ENCODE measurements around the gene RNF10. TPM values are rescaled to one million over a fixed set of nuclear protein-coding genes. Genes with fewer than 3 reads are reported as not detected.
"Not testable (repeated sequence)": the region's sequence is repeated elsewhere in the genome, so short reads cannot be mapped to it uniquely, and the experiment has no call there.

The RNF10 gene
- total and polyA plus RNA-seq, 10 donors, result 101 to 428 (median 227) TPM

- H3K27me3 ChIP-seq (replicated peaks in 1 of 7), result peaks cover 0 to 30% (median 0%) of the 10 kb centered on the region in 7 donors
- intact Hi-C loops (cut with DNase I; ENCODE audit: low total_unique reads), result no loop called here
- no peak for DNase-seq
- H3K4me3 ChIP-seq, result no peak overlapping the region
- no peaks in the 10 kb centered on the region for H3K4me1 ChIP-seq
- H3K27ac ChIP-seq, result no peak overlapping the region
- TF ChIP-seq POLR2AphosphoS5 (IDR thresholded peaks at IDR 0.05) (no peak), POLR2A (IDR thresholded peaks at IDR 0.05) (no peak)
- TF ChIP-seq, protein P1, sequence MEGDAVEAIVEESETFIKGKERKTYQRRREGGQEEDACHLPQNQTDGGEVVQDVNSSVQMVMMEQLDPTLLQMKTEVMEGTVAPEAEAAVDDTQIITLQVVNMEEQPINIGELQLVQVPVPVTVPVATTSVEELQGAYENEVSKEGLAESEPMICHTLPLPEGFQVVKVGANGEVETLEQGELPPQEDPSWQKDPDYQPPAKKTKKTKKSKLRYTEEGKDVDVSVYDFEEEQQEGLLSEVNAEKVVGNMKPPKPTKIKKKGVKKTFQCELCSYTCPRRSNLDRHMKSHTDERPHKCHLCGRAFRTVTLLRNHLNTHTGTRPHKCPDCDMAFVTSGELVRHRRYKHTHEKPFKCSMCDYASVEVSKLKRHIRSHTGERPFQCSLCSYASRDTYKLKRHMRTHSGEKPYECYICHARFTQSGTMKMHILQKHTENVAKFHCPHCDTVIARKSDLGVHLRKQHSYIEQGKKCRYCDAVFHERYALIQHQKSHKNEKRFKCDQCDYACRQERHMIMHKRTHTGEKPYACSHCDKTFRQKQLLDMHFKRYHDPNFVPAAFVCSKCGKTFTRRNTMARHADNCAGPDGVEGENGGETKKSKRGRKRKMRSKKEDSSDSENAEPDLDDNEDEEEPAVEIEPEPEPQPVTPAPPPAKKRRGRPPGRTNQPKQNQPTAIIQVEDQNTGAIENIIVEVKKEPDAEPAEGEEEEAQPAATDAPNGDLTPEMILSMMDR (IDR thresholded peaks at IDR 0.05 in 8 of 11, conservative IDR thresholded peaks at IDR 0.05 in 3 of 11), result no peak
- no peaks in the 10 kb centered on the region for H3K36me3 ChIP-seq
- H3K9me3 ChIP-seq, result no peaks in the 10 kb centered on the region
These were observed 80.7 kb downstream of the RNF10 start for GRCh38 chr12:120614848-120615247.

- H3K27ac ChIP-seq; H3K4me3 ChIP-seq; H3K9me3 ChIP-seq; DNase-seq; H3K4me1 ChIP-seq; intact Hi-C loops (cut with DNase I; ENCODE audit: low total_unique reads); H3K36me3 ChIP-seq: not testable (repeated sequence)
- H3K27me3 ChIP-seq (replicated peaks in 1 of 7), result peaks cover 0 to 42% (median 4%) of the 10 kb centered on the region in 7 donors
- WGBS, 5 donors, result 81 to 93% (median 87%) methylated on average over 3 of the region's 3 CpGs
These were observed 83.0 kb downstream of the RNF10 start for GRCh38 chr12:120617193-120617592.

GRCh38 chr12:120617767-120618166 lies 83.6 kb downstream of the RNF10 start:
- H3K36me3 ChIP-seq; H3K4me3 ChIP-seq; intact Hi-C loops (cut with DNase I; ENCODE audit: low total_unique reads); H3K4me1 ChIP-seq; H3K27ac ChIP-seq; H3K9me3 ChIP-seq; DNase-seq: not testable (repeated sequence)
- 87 to 95% (median 91%) methylated on average over 4 of the region's 4 CpGs for WGBS, 5 donors
- H3K27me3 ChIP-seq (replicated peaks in 1 of 7), result peaks cover 0 to 42% (median 4%) of the 10 kb centered on the region in 7 donors

DNA sequence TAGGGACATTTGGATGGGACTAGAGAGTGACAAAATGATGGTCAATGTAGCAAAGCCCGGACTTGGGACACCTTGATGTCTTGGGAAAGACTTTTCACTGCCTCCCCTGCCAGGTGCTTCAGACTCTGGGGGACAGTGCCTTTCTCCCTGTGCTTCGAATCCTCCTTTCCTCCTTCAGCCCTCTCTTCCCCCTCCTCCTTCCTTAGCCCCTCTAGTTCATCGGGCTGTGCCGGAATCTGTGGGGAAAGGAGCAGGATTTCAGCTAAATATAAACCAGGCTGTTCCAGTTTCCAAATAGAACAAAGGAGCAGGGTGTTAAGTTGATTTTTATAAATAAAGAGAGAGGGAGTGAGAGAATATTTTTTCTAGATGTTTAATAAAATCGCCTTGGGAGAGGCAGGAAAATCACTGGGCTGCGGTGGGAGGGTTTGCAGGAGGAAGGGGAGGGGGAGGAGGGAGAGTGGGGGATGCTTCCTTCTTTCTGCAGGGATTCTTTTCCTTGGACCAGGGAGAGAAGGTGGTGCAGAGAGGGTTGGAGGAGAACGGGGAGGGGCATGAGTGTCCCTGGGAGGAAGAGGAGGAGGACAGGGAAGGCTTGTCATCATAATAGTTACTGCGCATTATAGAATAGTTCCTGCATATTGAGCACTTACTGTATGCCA lies 84.9 kb downstream of the RNF10 start:
- no peak overlapping the region for H3K4me3 ChIP-seq

DNA sequence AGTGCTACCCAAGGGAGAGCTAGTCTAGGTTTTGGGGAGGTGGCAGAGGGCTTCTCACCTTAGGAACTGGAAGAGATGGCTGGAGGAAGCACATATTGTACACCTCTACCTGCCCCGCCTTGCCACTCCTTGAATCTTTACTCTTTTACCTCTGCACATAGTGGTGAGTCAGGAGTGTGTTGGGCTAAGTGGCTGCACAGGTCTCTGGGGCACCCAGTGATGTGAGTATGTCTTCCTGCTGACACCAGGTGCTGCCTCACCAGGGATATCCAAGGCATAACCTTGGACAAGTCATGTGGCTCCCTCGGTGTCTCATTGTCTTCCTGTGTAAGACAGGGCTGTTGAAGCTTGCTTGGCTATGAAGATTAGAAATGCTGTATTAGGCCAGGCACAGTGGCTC lies 86.5 kb downstream of the RNF10 start:
- WGBS, 5 donors, result 68 to 82% (median 77%) methylated on average over 2 of the region's 2 CpGs
- no peak for DNase-seq
- TF ChIP-seq POLR2AphosphoS5 (IDR thresholded peaks at IDR 0.05) (no peak), POLR2A (IDR thresholded peaks at IDR 0.05) (no peak)
- TF ChIP-seq, protein P1 (IDR thresholded peaks at IDR 0.05 in 8 of 11, conservative IDR thresholded peaks at IDR 0.05 in 3 of 11), result no peak
- intact Hi-C loops (cut with DNase I; ENCODE audit: low total_unique reads), result no loop called here
- no peak overlapping the region for H3K27ac ChIP-seq
- no peaks in the 10 kb centered on the region for H3K36me3 ChIP-seq
- H3K4me1 ChIP-seq, result no peaks in the 10 kb centered on the region
- no peaks in the 10 kb centered on the region for H3K9me3 ChIP-seq
- H3K27me3 ChIP-seq (replicated peaks in 1 of 7), result peaks cover 0 to 42% (median 4%) of the 10 kb centered on the region in 7 donors
- no peak overlapping the region for H3K4me3 ChIP-seq

More for the DNA sequence above, 84.9 kb downstream of the RNF10 start:
- Histone ChIP-seq H3K36me3 (no peaks in the 10 kb centered on the region), H3K27me3 (replicated peaks in 1 of 7) (peaks cover 0 to 42% (median 4%) of the 10 kb centered on the region in 7 donors), H3K4me1 (no peaks in the 10 kb centered on the region), H3K9me3 (no peaks in the 10 kb centered on the region), H3K27ac (no peak overlapping the region)
- TF ChIP-seq POLR2AphosphoS5 (IDR thresholded peaks at IDR 0.05), result no peak
- TF ChIP-seq, protein P1 (IDR thresholded peaks at IDR 0.05 in 8 of 11, conservative IDR thresholded peaks at IDR 0.05 in 3 of 11), result no peak
- no peak for TF ChIP-seq POLR2A (IDR thresholded peaks at IDR 0.05)
- WGBS, 5 donors, result 35 to 44% (median 40%) methylated on average over 7 to 8 of the region's 8 CpGs
- intact Hi-C loops (cut with DNase I; ENCODE audit: low total_unique reads), result no loop called here
- no peak for DNase-seq
